CD14-positive monocyte (primary cell): ENCODE data around the gene NR4A1. TPM values are rescaled to one million over a fixed set of nuclear protein-coding genes. Genes with fewer than 3 reads are reported as not detected.

Experiments
- DNase-seq, 3 donors: peaks; one replicate each; pipeline ENCODE4 v3.0.0-alpha.2; 2011 to 2022
- H2AFZ ChIP-seq: 2 replicates; pipeline ENCODE4 v1.6.0; 2012; ENCODE audit warnings: mild to moderate bottlenecking, low read depth, low read length, inconsistent platforms; ENCODE audit not compliant: insufficient read depth, poor library complexity, severe bottlenecking
- H3K27ac ChIP-seq, 2 donors: 1 replicate in 1 of 2; 2 replicates in 1 of 2; pipeline ENCODE4 v1.5.1; 2012 to 2013; ENCODE audit warnings: low read length in 2 of 2, control low read depth in 1 of 2, inconsistent platforms in 1 of 2, low read depth in 1 of 2, mild to moderate bottlenecking in 1 of 2
- H3K27me3 ChIP-seq, 2 donors: one replicate each; pipeline versions ENCODE4 v1.6.0 to v1.6.1; 2011 to 2013; ENCODE audit warnings: low read length in 2 of 2; ENCODE audit not compliant: control insufficient read depth in 2 of 2, insufficient read depth in 2 of 2
- H3K36me3 ChIP-seq, 2 donors: replicated peaks in 1 of 2; 1 replicate in 1 of 2; 2 replicates in 1 of 2; pipeline versions ENCODE4 v1.5.1 to v1.6.1; 2012 to 2013; ENCODE audit warnings: low read length in 2 of 2, control low read depth in 1 of 2, inconsistent platforms in 1 of 2, mild to moderate bottlenecking in 1 of 2; ENCODE audit not compliant: insufficient read depth in 2 of 2, control insufficient read depth in 1 of 2
- H3K4me1 ChIP-seq, 2 donors: 1 replicate in 1 of 2; 2 replicates in 1 of 2; pipeline versions ENCODE4 v1.5.1 to v1.6.1; 2012 to 2013; ENCODE audit warnings: low read length in 2 of 2, control low read depth in 1 of 2, inconsistent platforms in 1 of 2, mild to moderate bottlenecking in 1 of 2, moderate library complexity in 1 of 2; ENCODE audit not compliant: insufficient read depth in 2 of 2, control insufficient read depth in 1 of 2
- H3K4me2 ChIP-seq: replicated peaks from 2 replicates; pipeline ENCODE3; 2012; ENCODE audit warnings: low read length, moderate library complexity, mild to moderate bottlenecking; ENCODE audit not compliant: poor library complexity, severe bottlenecking; ENCODE audit errors: extremely low read depth
- H3K4me3 ChIP-seq, 3 experiments: fragments of 200-600 bp in 1 of 3; sonication (generic) in 1 of 3; replicated peaks in 1 of 3; 1 replicate in 2 of 3; 2 replicates in 1 of 3; pipeline ENCODE4 v1.5.1; 2011 to 2013; ENCODE audit warnings: low read length in 3 of 3, mild to moderate bottlenecking in 3 of 3, control low read depth in 2 of 3, low read depth in 2 of 3, inconsistent platforms in 1 of 3, moderate library complexity in 1 of 3
- H3K79me2 ChIP-seq: 2 replicates; pipeline ENCODE4 v1.6.0; 2012; ENCODE audit warnings: mild to moderate bottlenecking, control low read depth, inconsistent platforms, low read length, moderate library complexity; ENCODE audit not compliant: insufficient read depth
- H3K9ac ChIP-seq: 2 replicates; pipeline ENCODE4 v1.6.0; 2017; ENCODE audit warnings: low read length, mild to moderate bottlenecking; ENCODE audit not compliant: insufficient read depth, poor library complexity, severe bottlenecking
- H3K9me3 ChIP-seq, 2 donors: replicated peaks in 1 of 2; 1 replicate in 1 of 2; 2 replicates in 1 of 2; pipeline versions ENCODE4 v1.5.1 to v1.6.1; 2012 to 2013; ENCODE audit warnings: low read length in 2 of 2, control low read depth in 1 of 2; ENCODE audit not compliant: control insufficient read depth in 1 of 2, insufficient read depth in 1 of 2
- H4K20me1 ChIP-seq: 2 replicates; pipeline ENCODE4 v1.6.0; 2012; ENCODE audit warnings: mild to moderate bottlenecking, low read length, control low read depth, moderate library complexity; ENCODE audit not compliant: insufficient read depth
- H3K27ac Mint-ChIP-seq, 7 donors: one replicate each; pipeline ENCODE4 v1.8.0; 2020; ENCODE audit warnings: mild to moderate bottlenecking in 7 of 7, mixed read lengths in 7 of 7, moderate library complexity in 6 of 7, inconsistent platforms in 2 of 7
- H3K27me3 Mint-ChIP-seq, 3 donors: one replicate each; pipeline ENCODE4 v1.8.0; 2021 to 2022; ENCODE audit warnings: low read depth in 3 of 3, mild to moderate bottlenecking in 3 of 3, mixed read lengths in 3 of 3, moderate library complexity in 3 of 3, inconsistent platforms in 1 of 3
- H3K36me3 Mint-ChIP-seq, 2 donors: one replicate each; pipeline ENCODE4 v1.8.0; 2020; ENCODE audit warnings: mixed read lengths in 2 of 2, inconsistent platforms in 1 of 2, mild to moderate bottlenecking in 1 of 2
- H3K4me1 Mint-ChIP-seq: one replicate; pipeline ENCODE4 v1.8.0; 2020; ENCODE audit warnings: mild to moderate bottlenecking, mixed read lengths
- H3K4me3 Mint-ChIP-seq, 2 donors: one replicate each; pipeline ENCODE4 v1.8.0; 2020; ENCODE audit warnings: mild to moderate bottlenecking in 2 of 2, mixed read lengths in 2 of 2, moderate library complexity in 1 of 2
- H3K9me3 Mint-ChIP-seq, 7 donors: one replicate each; pipeline ENCODE4 v1.8.0; 2020 to 2022; ENCODE audit warnings: mixed read lengths in 7 of 7, mild to moderate bottlenecking in 6 of 7, moderate library complexity in 6 of 7, inconsistent platforms in 2 of 7
- CTCF ChIP-seq: fragments of 200-600 bp; IDR thresholded peaks from one replicate; pipeline ENCODE4 v1.8.0; 2022; ENCODE audit warnings: antibody characterized with exemption, mild to moderate bottlenecking
- WGBS: methylation state at CpG from one replicate; pipeline ENCODE4 v1.1.5; 2013; ENCODE audit warnings: missing lambda C conversion rate; ENCODE audit not compliant: insufficient coverage; 5-methylcytosine and 5-hydroxymethylcytosine counted together
- intact Hi-C, 2 donors: fragments of 100-400 bp; cut with micrococcal nuclease; formaldehyde crosslinking; loops; one replicate each; pipeline versions ENCODE4 v1.15.0 to v1.15.1; 2023
- polyA plus RNA-seq, 3 donors: library from polyadenylated mRNA; depleted of rRNA in 1 of 3; unstranded in 2 of 3; stranded (reverse) in 1 of 3; fragments of 300-500 nt in 2 of 3; fragments of >200 nt in 1 of 3; fragmentation: Illumina TruSeq in 2 of 3; gene quantifications; 1 replicate in 2 of 3; 2 replicates in 1 of 3; pipeline ENCODE4 v1.2.3, GENCODE V29; 2012 to 2021

NR4A1 gene
- polyA plus RNA-seq, 3 donors: 10.1 to 1,297 (median 41.4) TPM

- no peak for TF ChIP-seq CTCF
- no peak for DNase-seq
- Mint-ChIP-seq H3K36me3 (peaks cover 18 to 34% of the 10 kb centered on the region in 2 donors), H3K27me3 (peaks cover 28 to 43% (median 40%) of the 10 kb centered on the region in 3 donors), H3K27ac (peak overlapping the region; percentile 94 to 97 (median 96)), H3K4me1 (peaks cover 55% of the 10 kb centered on the region), H3K9me3 (peaks cover 0 to 16% (median 5%) of the 10 kb centered on the region in 7 donors), H3K4me3 (peak overlapping the region; percentile 86 to 99)
- no peaks in the 10 kb centered on the region for H3K79me2 ChIP-seq
- H3K36me3 ChIP-seq: peaks cover 0 to under 1% of the 10 kb centered on the region in 2 donors
- intact Hi-C loops: loop anchor here (2.0 kb wide), 3 partner anchors 13 to 25 kb away; no protein-coding TSS in a partner anchor
- H3K9me3 ChIP-seq: no peaks in the 10 kb centered on the region
- no peak overlapping the region for H3K9ac ChIP-seq
- H3K4me2 ChIP-seq: peak overlapping the region; percentile 79
- H3K27ac ChIP-seq: peak overlapping the region in 1 of 2 donors; percentile 85
- H3K4me3 ChIP-seq: peak overlapping the region in 1 of 3 experiments; percentile 87
- 79% methylated on average over 4 of the region's 5 CpGs for WGBS
- no peak overlapping the region for H2AFZ ChIP-seq
- peaks cover 47 to 85% of the 10 kb centered on the region in 2 donors for H3K4me1 ChIP-seq
- peaks cover 34% of the 10 kb centered on the region for H4K20me1 ChIP-seq
- peaks cover 0 to 24% of the 10 kb centered on the region in 2 donors for H3K27me3 ChIP-seq
Measured at GRCh38 chr12:52049688-52050087, 1.6 kb upstream of the NR4A1 start.

GRCh38 chr12:52050116-52050757, 1.0 kb upstream of the NR4A1 start:
- Histone ChIP-seq H3K4me1 (peaks cover 44 to 79% of the 10 kb centered on the region in 2 donors), H3K36me3 (peaks cover 0 to 6% of the 10 kb centered on the region in 2 donors), H4K20me1 (peaks cover 39% of the 10 kb centered on the region), H3K27ac (peak overlapping the region; percentile 85 to 94), H2AFZ (peak overlapping the region; percentile 61), H3K27me3 (peaks cover 0 to 24% of the 10 kb centered on the region in 2 donors), H3K9me3 (no peaks in the 10 kb centered on the region), H3K79me2 (no peaks in the 10 kb centered on the region), H3K4me2 (peak overlapping the region; percentile 79), H3K9ac (peak overlapping the region; percentile 94), H3K4me3 (peak overlapping the region; percentile 34 to 87 (median 54))
- Mint-ChIP-seq H3K9me3 (peaks cover 0 to 16% (median 5%) of the 10 kb centered on the region in 7 donors), H3K27me3 (peaks cover 28 to 43% (median 40%) of the 10 kb centered on the region in 3 donors), H3K36me3 (peaks cover 20 to 33% of the 10 kb centered on the region in 2 donors), H3K27ac (peak overlapping the region; percentile 94 to 97 (median 96)), H3K4me3 (peak overlapping the region; percentile 86 to 99), H3K4me1 (peaks cover 50% of the 10 kb centered on the region)
- TF ChIP-seq CTCF: peak; percentile 4
- 23% methylated on average over 15 of the region's 16 CpGs for WGBS
- DNase-seq: peak; percentile 81 to 94 (median 83)
- intact Hi-C loops: loop anchor here (2.0 kb wide), 3 partner anchors 13 to 25 kb away; no protein-coding TSS in a partner anchor
